Right ventricle myocardium inferior (tissue), 1 donor: ENCODE results near the gene ADCYAP1R1. TPM values are rescaled to one million over a fixed set of nuclear protein-coding genes. Genes with fewer than 3 reads are reported as not detected.
A peak's percentile ranks its signal among the peaks of the same experiment; 100 is the strongest.

Experiments used
- ATAC-seq: fragments of 200-7000 bp; cut with Tn5 transposase; one replicate; pipeline ENCODE4 v1.9.1; 2020; ENCODE audit warnings: mild to moderate bottlenecking, moderate library complexity
- DNase-seq: peaks from one replicate; pipeline ENCODE4 v3.0.0; 2021; ENCODE audit errors: missing footprints
- intact Hi-C: fragments of 100-400 bp; cut with DNase I; formaldehyde crosslinking; loops from one replicate; pipeline ENCODE4 v1.11.0; 2022
- total RNA-seq: library from RNA; stranded (reverse); fragmentation: NEBNext Ultra II Directional; extraction: Animal tissue kit (Norgen Biotek cat#: 25700); gene quantifications from one replicate; pipeline ENCODE4 v1.2.1, GENCODE V29; 2021
- donor health status: DM: no; HTN: yes; CAD: no; lungs with severe emphysema.

The ADCYAP1R1 gene
- total RNA-seq, 1 donor from 2014 or later = 5.8 TPM

DNA sequence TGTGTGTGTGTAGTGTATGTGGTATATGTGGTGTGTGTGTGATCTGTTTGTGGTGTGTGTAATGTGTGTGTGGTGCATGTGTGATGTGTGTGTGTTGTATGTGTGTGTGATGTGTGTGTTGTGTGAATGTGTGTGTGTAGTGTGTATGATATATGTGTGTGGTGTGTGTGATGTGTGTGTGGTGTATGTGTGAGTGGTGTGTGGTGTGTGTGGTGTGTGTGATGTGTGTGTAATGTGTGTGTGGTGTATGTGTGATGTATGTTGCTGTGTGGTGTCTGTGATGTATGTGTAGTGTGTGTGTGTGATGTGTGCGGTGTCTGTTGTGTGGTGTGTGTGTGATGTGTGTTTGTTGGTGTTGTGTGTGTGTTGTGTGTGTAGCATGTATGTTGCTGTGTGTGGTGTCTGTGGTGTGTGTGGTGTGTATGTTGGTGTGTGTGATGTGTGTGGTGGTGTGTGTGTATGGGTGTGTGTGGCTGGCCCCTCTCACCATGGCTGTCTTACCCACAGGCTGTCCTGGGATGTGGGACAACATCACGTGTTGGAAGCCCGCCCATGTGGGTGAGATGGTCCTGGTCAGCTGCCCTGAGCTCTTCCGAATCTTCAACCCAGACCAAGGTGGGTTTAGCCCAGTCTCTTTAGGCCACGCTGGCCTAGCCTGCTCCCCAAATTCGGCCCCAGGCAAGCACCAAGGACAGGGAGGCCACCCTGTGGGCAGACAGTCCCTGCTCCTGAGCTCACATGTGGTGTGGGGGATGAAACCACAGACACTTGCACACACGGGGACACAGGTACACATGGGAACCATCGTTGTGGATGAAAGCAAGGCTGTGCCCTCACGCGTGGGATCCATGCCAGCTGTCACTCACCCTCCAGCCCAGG lies 25.6 kb downstream of the ADCYAP1R1 start:
- intact Hi-C loops = no loop called here
- ATAC-seq (no peak), DNase-seq (peak; percentile 34)

DNA sequence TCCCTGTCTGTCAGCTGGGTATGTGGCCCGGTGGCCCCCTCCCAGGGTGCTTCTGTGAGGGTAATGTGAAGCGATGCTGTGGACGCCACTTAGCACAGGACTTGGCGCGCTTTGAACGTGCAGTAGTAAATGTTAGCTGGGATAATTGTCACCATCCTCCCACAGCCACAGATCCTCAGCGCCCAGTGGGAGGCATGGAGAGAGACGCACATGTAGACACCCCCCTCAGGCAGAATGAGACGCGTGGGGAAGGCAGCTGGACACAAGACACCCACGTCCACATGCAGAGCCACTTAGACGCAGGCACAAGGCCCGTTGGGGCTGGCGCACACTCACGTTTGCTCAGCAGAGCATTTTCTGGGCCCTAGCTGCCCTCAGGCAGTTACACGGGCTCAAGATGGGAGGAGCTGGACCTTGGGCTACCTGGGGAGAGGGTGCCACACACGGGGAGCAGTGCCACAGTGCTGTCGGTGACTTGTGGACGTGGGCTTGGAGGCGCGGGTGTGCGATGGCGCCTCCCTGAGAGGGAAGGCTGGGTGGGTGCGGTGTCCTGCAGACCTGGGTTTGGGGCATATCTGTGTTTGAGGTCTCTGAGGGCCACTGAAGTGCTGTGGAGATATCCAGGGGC lies 26.4 kb downstream of the ADCYAP1R1 start:
- intact Hi-C loops = no loop called here
- ATAC-seq (no peak), DNase-seq (peak; percentile 20)

DNA sequence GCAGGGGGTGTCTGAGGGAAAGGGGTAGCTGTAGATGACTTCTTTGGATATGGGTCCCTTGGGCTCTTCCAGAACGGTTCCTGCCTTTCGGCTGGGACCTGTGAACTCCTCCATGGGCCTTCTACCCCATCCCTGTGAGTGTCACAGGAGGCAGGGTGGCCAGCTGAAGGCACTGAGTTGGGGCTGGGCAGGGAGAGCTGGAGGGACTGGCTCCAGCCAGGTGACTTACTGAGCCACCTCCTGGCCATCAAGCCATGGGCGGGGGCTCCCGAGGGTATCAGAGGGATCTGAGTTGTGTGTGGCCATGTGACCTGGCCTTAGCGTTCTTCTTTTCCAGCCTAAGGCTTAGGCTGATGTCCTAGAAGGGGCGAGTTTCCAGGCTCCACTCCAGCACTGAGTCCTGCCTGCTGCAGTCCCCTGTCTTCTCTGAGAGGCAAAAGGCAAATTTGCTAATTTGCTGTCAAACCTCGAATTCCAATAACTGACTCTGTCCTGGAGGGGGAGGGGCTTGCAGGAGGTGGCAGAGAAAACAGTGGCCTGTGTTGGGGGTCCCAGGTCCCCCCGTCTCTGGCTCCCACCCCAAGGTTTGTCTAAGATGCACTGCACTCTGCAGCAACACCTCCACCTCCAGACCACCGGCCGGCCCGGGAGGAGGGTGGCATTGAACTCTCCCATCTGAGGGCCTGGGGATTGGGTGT lies 27.2 kb downstream of the ADCYAP1R1 start:
- DNase-seq (peak; percentile 31), ATAC-seq (no peak)
- intact Hi-C loops = no loop called here

DNA sequence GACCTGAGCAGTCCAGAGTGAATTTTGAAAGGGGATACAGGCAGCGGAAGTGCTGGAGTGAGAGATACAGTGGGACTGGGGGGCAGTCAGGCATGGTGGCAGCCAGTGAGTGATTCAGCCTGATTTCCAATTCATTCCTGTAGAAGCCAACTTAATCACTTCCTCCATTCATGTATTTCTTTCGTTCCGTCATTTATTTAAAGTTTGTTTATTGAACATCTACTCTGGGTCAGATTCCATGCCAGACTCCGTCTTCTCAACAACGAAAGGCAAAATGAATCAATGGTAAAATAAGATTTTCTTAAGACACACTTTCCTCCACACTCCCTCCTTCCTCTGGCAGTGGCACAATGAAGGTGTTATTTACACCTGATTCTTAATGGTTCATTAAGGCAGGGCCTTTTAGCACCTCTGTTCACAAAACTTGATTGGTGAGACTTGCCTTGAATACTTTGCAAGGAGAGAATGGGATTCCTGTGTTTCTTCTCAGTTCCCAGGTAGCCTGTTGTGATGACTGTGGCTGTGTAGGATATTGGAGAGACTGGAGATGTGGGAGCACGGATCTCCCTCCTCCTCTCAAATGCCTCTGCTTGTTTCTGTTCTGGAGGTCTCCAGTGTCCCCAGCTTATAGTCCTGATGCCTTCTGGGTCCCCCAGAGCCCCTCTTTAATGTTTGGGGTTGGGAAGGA lies 27.9 kb downstream of the ADCYAP1R1 start:
- DNase-seq (no peak), ATAC-seq (no peak)
- intact Hi-C loops = no loop called here

DNA sequence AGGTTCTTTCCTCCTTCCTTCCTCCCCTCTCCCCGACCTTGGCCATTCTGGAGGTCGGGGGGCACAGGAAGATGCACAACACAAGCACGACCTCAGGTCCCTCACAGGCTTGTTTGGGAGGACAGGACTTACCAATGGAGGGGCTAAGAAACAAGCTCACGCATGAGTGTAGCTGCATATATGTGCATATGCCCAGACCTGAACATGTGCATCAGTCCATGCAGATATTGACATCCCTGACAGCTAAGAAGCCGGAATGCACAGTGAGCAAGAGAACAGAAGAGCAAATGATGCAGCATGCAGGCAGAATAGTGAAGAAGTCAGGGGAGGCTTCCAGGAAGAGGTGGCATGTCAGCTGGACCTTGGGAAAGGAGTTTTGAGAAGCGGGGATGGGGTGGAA lies 28.7 kb downstream of the ADCYAP1R1 start:
- no peak for ATAC-seq
- DNase-seq = no peak
- intact Hi-C loops = no loop called here

DNA sequence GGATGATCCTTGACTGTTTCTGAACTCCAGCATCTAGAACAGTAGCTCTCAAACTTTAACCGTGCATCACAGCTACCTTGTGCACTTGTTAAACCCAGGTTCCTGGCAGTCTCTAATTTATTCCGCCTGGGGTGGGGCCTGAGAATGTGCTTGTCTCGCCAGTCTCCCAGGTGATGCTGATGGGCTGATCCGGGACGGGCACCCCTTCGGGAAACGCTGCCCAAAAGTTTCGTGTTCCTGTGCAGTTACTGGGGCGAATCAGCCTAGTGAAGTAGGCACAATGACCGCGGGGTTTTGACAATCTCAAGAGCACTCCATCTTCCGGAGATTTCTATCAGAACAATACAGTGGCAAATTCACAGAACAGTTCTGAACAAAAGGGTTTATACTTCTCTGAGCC lies 29.9 kb downstream of the ADCYAP1R1 start:
- ATAC-seq (no peak), DNase-seq (no peak)
- intact Hi-C loops = no loop called here

DNA sequence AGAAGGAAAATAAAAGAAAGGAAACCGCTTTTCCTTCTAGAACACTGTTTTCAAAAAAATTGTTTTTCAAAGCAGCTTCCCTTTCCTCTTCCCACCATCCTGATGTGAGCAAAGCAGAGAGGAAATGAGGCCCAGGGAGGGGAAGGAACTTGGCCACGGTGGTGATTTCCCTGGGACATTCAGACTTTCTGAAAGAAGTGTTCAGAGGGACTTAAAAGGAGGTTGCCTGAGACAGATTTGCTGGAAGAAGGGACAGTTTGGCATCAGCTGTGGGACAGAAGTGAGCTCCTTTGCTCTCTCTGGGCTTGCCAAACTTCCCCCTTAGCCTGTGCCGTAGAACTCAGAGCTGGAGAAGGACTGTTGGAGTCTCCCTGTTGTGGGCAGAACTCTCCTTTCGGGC lies 30.3 kb downstream of the ADCYAP1R1 start:
- ATAC-seq (peak; percentile 61), DNase-seq (no peak)
- intact Hi-C loops = no loop called here

DNA sequence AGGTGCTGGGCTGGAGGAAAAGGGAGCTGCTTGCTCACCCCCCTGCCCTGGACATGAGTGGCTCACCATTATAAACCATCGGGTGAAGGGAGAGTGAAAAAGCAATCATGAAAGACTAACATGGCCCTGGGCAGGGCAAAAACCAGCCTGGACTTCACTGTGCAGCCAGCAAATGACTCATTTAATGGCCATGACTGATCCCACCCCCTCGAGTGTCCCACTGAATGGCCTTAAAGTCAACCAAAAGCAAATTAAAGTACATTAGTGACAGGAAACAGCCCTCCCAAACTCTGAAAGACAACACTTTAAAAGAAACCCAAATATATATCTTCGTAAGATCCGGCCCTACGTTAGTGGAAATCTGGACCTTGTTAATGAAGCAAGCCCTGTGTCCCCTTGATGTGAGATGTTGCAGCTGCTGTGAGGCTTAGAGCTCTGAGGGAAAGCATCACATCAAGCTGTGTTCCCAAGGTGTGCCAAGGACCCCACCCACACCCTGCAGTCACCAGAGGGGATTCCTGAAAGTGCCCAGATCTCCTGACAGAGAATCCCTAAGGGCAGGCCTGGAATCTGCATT lies 31.2 kb downstream of the ADCYAP1R1 start:
- ATAC-seq (peak; percentile 59), DNase-seq (no peak)
- intact Hi-C loops = no loop called here

DNA sequence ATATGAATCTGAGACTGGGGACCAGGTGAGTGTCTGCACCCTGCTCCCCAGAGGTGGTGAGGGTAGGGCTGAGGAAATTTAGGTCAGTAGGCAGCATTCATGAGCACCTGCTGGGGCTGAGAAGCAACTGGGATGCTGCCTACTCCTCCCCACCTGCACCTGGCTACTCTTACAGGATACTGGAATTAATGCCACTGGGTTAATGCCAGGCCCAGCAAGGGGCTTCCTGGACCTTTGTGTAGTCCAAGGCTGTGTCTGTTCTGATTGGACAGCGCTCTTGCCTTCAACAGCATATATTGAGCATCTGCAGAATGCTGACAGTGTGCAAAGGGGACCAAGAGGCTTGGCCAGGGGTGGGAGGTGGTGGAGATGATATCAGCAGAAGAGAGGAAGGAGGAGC lies 32.1 kb downstream of the ADCYAP1R1 start:
- DNase-seq (no peak), ATAC-seq (no peak)
- intact Hi-C loops = no loop called here

DNA sequence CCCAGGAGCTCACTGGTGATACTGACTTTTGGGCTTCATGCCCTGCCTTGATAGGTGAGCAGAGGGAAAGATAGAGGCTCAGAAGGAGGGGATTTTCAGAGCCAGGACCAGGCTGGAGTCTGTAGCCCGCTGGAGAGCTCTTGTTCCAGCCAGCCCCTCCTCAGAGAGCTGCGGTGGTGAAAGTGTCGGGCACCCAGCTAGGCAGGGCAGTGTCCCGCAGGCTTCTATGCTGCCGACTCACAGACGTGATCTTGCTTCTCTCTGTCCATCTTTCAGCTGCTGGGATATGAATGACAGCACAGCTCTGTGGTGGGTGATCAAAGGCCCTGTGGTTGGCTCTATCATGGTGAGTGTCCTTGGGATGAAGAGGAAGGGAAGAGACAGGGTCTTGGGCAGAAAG lies 35.2 kb downstream of the ADCYAP1R1 start:
- intact Hi-C loops = no loop called here
- DNase-seq = no peak
- no peak for ATAC-seq

DNA sequence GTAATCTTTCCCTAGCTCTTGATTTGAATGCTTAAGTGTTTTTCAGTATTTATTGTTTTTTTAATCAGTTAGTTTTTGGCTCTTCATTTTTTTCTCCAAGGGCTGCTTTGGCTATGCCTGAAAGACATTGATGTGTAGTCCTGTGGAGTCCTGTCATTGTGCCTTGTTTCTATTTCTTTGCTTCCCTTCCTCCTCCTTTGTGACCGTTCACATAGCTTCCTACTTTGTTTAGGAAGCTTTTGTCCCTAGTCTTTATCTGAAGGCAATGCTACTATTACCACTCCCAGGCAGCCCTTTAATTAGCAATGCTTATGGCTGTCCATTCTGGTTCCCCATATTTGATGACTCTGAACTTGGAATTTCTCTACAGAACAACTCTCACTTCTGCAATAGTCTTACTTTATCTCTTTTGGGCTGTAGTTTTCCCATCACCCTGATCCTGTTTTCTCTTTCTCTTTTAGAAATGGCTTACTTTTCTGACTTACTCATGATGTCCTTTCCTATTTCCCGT lies 39.9 kb downstream of the ADCYAP1R1 start:
- intact Hi-C loops = no loop called here
- DNase-seq = no peak
- no peak for ATAC-seq

DNA sequence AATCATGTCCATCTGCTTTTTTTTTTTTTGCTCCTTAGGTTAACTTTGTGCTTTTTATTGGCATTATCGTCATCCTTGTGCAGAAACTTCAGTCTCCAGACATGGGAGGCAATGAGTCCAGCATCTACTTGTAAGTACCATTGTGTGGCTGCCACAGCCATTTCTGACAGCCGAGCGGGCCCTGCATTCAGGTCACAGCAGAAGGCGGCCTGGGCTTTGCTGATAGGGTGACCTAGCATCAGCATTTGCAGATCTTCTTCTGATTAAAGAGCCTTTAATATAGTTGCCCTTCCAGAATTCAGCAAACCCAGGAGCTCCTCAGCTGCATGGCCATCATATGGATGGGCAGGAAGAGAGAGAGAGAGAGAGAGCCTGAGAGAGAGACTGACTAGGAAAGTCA lies 40.5 kb downstream of the ADCYAP1R1 start:
- intact Hi-C loops = no loop called here
- no peak for DNase-seq
- no peak for ATAC-seq

DNA sequence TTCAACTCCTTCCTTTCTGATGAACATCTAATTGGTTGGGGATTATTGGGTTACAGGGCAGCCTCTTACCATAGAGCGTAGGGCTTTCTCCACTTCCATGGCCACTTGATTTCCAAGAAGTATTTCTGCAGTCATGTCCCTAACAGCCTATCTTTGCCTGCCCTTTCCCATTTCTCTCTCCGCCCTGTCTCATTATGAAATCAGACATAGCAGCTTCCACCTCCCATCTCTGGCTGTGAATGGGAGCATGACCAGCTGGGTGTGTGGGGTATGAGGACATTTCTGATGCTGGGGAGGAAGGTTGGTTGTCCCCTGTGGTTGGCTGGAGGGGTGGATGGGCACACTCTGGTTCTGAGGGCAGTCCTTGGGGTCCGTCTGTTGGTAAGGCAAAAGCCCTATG lies 41.2 kb downstream of the ADCYAP1R1 start:
- DNase-seq = no peak
- intact Hi-C loops = no loop called here
- no peak for ATAC-seq

DNA sequence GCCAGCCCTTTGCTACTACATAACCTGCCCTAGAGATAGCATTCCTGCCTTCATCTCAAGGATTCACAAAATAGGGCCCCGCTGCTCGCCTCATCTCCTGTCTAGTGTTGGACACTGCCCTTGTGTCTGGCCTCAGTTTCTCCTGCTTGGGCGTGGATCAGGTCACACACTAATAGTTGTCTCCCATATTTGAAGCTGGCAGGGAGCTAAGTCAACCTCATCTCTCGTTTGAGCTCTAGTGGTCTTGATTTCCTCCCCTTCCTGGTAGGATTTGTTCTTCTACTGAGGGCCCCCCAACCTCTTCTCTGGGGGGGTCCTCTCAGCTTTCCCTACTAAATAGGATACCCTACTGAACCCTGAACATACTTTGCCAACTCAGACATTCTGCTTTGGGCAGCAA lies 42.2 kb downstream of the ADCYAP1R1 start:
- ATAC-seq (no peak), DNase-seq (no peak)
- intact Hi-C loops = no loop called here

DNA sequence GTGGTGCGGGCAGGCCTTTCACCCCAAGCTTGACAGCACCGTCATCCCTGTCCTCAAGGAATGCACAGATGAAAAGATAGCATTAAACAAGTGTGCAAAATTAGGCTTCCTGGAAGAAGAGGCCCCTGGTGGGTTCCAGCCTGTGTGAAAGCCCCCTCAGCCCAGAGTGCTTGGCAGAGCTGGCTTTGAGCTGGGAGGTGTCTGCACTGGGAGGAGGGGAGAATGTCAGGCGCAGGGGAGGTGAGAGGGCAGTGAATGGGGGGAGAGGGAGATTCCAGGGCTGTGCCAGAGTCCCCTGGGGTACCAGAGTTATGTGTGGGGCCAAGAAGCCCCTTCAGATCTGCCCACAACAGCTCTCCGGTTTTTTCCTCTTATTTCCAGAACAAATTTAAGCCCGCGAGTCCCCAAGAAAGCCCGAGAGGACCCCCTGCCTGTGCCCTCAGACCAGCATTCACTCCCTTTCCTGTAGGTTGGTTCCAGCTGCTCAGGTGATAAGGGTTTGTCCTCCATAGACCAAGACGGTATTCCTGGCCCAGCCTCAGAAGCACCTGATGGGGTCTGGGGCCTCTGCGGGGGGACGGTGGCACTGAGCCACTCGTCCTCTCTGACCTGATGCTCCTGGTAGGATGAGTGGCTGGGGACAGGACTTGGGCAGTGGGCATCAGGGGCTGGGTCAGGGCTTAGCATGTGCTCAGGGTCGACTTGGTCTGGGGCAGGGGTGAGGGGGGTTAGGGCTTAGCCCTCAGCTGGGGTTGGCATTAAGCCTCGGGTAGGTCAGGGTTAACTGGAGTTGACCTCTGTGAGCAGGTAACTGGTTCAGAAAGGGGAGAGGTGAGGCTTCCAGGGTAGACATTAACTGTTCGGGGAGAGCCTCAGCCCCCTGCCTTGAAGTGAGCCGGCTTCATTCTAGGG lies 43.4 kb downstream of the ADCYAP1R1 start:
- no peak for ATAC-seq
- DNase-seq = no peak
- intact Hi-C loops = no loop called here

DNA sequence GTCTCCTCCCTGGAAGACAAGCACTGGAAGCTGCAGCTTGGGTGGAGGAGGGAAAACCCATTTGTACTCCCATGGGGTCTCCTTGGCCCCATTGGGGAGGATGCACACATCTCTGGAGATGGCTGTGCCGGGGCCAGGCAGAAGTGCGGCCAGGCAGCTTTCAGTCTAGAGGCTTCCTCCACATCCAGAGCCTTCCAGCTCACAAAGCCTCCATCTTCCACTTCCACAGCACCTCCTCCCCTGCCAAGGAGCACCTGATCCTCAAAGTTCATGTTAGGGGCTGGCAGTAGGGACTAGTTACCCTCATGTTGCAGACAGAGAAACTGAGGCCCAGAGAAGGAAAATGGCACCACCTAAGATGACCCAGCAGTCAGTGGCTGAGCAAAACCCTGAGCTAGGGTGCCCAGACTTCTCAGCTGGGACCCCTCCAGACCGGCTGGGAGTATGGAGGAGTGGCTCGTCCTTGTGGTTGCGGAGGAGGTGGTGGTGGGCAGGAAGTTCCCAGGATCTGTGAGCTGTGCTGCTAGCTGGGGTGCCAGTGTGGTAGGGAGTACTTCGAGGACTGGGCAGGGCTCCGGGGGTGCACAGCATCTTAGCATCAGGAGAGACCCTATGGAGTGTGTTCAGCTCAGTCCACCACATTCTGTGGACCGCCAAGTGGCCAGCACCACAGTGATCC lies 44.2 kb downstream of the ADCYAP1R1 start:
- no peak for DNase-seq
- no peak for ATAC-seq
- intact Hi-C loops = no loop called here

DNA sequence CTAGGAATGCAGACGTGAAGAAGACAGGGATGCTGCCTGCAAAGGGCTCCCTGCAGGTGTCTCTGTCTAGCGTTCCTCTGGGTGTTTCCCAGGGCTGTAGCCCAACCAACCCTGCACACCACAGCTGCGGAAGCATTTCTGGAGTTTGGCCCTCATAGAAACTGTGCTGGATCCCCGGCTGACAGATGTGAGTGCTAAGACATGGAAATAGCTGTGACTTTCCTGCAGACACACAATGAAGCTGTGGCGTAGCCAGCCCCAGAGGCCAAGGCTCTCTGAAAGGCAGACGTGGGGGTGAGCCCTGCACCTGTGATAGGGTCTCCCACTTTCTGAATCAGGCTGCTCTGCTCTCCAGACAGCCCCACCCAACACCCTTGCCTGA lies 44.8 kb downstream of the ADCYAP1R1 start:
- DNase-seq = no peak
- ATAC-seq = no peak
- intact Hi-C loops = no loop called here
